CD4-positive, CD25-positive, alpha-beta regulatory T cell (primary cell): ENCODE data around the gene SERPINB6. TPM values are rescaled to one million over a fixed set of nuclear protein-coding genes. Genes with fewer than 3 reads are reported as not detected.

ENCODE experiments used
- ATAC-seq, 2 donors: fragments of 150-1000 bp; cut with Tn5 transposase; one replicate each; pipeline ENCODE4 v1.10.0; 2021; ENCODE audit warnings: low read depth in 2 of 2, moderate number of reproducible peaks in 2 of 2, moderate library complexity in 1 of 2
- DNase-seq, 3 donors: peaks; one replicate each; pipeline versions ENCODE4 v3.0.0 to v3.0.0-alpha.2; 2012 to 2022; ENCODE audit warnings: mixed read lengths in 1 of 3
- H3K27ac ChIP-seq: one replicate; pipeline ENCODE4 v1.7.0; 2013; ENCODE audit warnings: mild to moderate bottlenecking, low read length; ENCODE audit not compliant: insufficient read depth, poor library complexity, severe bottlenecking
- H3K27me3 ChIP-seq: one replicate; pipeline ENCODE4 v1.7.0; 2013; ENCODE audit warnings: low read length; ENCODE audit not compliant: control insufficient read depth, insufficient read depth
- H3K36me3 ChIP-seq: one replicate; pipeline ENCODE4 v1.7.0; 2013; ENCODE audit warnings: mild to moderate bottlenecking, low read length, moderate library complexity; ENCODE audit not compliant: control insufficient read depth, insufficient read depth
- H3K4me1 ChIP-seq: 2 replicates; pipeline ENCODE4 v1.7.0; 2013; ENCODE audit warnings: mild to moderate bottlenecking, low read length; ENCODE audit not compliant: insufficient read depth, control insufficient read depth, poor library complexity, severe bottlenecking
- H3K4me3 ChIP-seq: one replicate; pipeline ENCODE4 v1.7.0; 2013; ENCODE audit warnings: low read depth, mild to moderate bottlenecking, low read length, moderate library complexity
- H3K9me3 ChIP-seq, 2 experiments: 1 replicate in 1 of 2; 2 replicates in 1 of 2; pipeline ENCODE4 v1.7.0; 2013; ENCODE audit warnings: low read length in 2 of 2, mild to moderate bottlenecking in 1 of 2, moderate library complexity in 1 of 2; ENCODE audit not compliant: control insufficient read depth in 2 of 2
- H3K27ac Mint-ChIP-seq, 3 donors: one replicate each; pipeline ENCODE4 v1.8.0; 2020 to 2022; ENCODE audit warnings: mild to moderate bottlenecking in 3 of 3, mixed read lengths in 3 of 3, moderate library complexity in 2 of 3
- H3K27me3 Mint-ChIP-seq: one replicate; pipeline ENCODE4 v1.8.0; 2022; ENCODE audit warnings: mild to moderate bottlenecking, mixed read lengths
- H3K36me3 Mint-ChIP-seq: one replicate; pipeline ENCODE4 v1.8.0; 2020; ENCODE audit warnings: mixed read lengths
- H3K4me1 Mint-ChIP-seq, 4 donors: one replicate each; pipeline ENCODE4 v1.8.0; 2020 to 2022; ENCODE audit warnings: mixed read lengths in 4 of 4, mild to moderate bottlenecking in 1 of 4
- H3K4me3 Mint-ChIP-seq, 4 donors: one replicate each; pipeline ENCODE4 v1.8.0; 2020 to 2022; ENCODE audit warnings: mild to moderate bottlenecking in 4 of 4, mixed read lengths in 4 of 4, moderate library complexity in 3 of 4
- H3K9me3 Mint-ChIP-seq, 7 donors: one replicate each; pipeline ENCODE4 v1.8.0; 2020 to 2022; ENCODE audit warnings: mixed read lengths in 7 of 7, mild to moderate bottlenecking in 3 of 7, moderate library complexity in 2 of 7
- polyA plus RNA-seq, 4 donors: library from polyadenylated mRNA; unstranded; fragments of 300-500 nt; fragmentation: Illumina TruSeq; gene quantifications; one replicate each; pipeline ENCODE4 v1.2.3, GENCODE V29; 2021
- total RNA-seq: library from RNA; stranded (reverse); gene quantifications from one replicate; pipeline ENCODE4 v1.2.3, GENCODE V29; 2022

SERPINB6 gene
- 3.9 TPM for total RNA-seq
- polyA plus RNA-seq = 10 to 100 TPM; 17.3 to 79.9 (median 40.7) TPM

DNA sequence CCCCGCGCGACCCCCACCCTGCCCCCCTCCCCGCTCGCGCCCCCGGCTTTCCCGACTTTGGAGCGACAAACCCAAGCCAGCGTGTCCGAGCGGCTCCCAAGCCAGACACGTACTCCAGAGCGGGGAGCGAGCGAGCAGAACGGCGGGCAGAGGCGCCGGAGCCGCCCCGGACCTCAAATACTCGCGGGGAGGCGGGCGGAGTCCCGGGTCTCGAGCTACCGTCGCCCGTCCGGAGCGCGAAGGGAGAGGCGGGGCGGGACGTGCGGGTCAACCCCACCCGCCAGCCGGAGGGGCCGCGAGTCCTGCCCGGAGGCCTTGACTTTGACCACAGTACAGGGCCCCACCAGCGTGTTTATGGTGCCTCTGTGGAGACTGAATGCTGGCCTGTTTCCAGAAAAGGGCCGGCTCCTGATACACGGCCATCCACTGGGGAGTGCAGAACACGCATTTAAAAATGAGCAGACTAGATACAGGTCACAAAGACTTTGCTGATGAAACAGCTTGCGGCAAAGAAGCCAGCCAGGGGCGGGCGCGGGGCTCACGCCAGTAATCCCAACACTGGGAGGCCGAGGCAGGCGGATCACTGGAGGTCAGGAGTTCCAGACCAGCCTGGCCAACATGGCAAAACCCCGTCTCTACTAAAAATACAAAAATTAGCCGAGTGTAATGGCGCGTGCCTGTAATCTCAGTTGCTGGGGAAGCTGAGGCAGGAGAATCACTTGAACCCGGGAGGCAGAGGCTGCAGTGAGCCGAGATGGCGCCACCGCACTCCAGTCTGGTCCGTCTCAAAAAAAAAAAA lies at the start of gene SERPINB6:
Gene SERPINB6 (minus strand): TSS at position 148 of the 799 bp plus-strand sequence. CDS start 12,235 bp downstream, outside the sequence.
- Mint-ChIP-seq H3K4me3 (peak within 1 kb of the TSS; percentile 85 to 94 (median 92)), H3K4me1 (peaks cover 5 to 47% (median 14%) of the 10 kb centered on the region in 4 donors), H3K27me3 (peaks cover 80% of the 10 kb centered on the region), H3K27ac (peak within 1 kb of the TSS; percentile 92 to 96 (median 94)), H3K9me3 (peaks cover 0 to 4% (median 0%) of the 10 kb centered on the region in 7 donors), H3K36me3 (no peaks in the 10 kb centered on the region)
- H3K27ac ChIP-seq = peak within 1 kb of the TSS; percentile 57
- peaks cover 17% of the 10 kb centered on the region for H3K27me3 ChIP-seq
- H3K4me3 ChIP-seq = peak within 1 kb of the TSS; percentile 42
- H3K36me3 ChIP-seq = no peaks in the 10 kb centered on the region
- H3K4me1 ChIP-seq = peaks cover 16% of the 10 kb centered on the region
- ATAC-seq = peak; percentile 60 to 64
- no peaks in the 10 kb centered on the region for H3K9me3 ChIP-seq
- DNase-seq = peak; percentile 18 to 50 (median 44)

DNA sequence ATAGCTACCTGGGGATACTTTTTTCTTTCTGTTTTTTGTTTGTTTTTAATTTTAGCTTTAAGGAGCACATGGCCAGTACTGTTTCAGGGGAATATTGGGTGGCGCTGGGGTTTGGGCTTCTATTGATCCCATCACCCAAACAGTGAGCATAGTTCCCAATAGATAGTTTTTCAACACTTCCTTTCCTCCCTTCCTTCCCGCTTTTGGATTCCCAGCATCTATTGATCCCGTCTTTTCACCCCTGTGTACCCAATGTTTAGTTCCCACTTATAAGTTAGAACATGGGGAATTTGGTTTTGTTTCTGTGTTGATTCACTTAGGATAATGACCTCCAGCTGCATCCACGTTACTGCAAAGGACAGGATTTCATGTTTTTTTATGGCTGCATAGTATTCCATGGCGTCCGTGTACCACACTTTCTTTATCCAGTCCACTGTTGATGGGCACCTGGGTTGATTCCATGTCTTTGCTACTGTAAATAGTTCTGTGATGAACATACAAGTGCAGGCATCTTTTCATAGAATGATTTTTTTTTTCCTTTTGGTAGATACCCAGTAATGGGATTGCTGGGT lies 48.5 kb upstream of the SERPINB6 start:
- Histone ChIP-seq H3K36me3 (peaks cover 22% of the 10 kb centered on the region), H3K4me1 (peaks cover 31% of the 10 kb centered on the region), H3K27me3 (no peaks in the 10 kb centered on the region), H3K9me3 (no peaks in the 10 kb centered on the region), H3K4me3 (no peak overlapping the region), H3K27ac (no peak overlapping the region)
- DNase-seq (no peak), ATAC-seq (no peak)
- Mint-ChIP-seq H3K9me3 (peaks cover 0 to 2% (median 0%) of the 10 kb centered on the region in 7 donors), H3K4me1 (peaks cover 14 to 29% (median 18%) of the 10 kb centered on the region in 4 donors), H3K27me3 (no peaks in the 10 kb centered on the region), H3K27ac (peak overlapping the region; percentile 26 to 79 (median 58)), H3K36me3 (peaks cover 39% of the 10 kb centered on the region), H3K4me3 (peak overlapping the region in 2 of 4 donors; percentile 22 to 64)

DNA sequence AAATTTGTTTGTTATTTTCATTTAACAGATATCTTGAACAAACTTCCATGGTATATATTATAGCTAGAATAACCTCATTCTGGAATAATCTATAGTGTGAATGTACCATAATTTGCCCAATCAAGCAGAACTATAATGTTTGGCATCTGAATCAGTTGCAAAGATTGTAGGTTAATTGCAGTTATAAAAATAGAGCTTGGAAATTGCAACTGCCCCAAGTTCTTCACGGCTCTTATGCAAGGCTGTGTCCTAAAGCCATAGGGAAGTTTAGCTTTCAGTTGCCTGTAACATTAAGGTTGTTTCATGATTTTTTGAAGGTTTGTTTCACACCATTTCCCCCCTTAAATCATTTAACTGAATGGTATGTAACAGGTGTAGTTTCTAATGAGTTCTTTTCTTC lies 47.7 kb upstream of the SERPINB6 start:
- no peak overlapping the region for H3K27ac ChIP-seq
- H3K36me3 ChIP-seq = peaks cover 26% of the 10 kb centered on the region
- peaks cover 23% of the 10 kb centered on the region for H3K4me1 ChIP-seq
- ATAC-seq = no peak
- Mint-ChIP-seq H3K36me3 (peaks cover 46% of the 10 kb centered on the region), H3K27ac (peak overlapping the region in 1 of 3 donors; percentile 58), H3K4me3 (peak overlapping the region in 1 of 4 donors; percentile 35), H3K27me3 (no peaks in the 10 kb centered on the region), H3K4me1 (peaks cover 14 to 21% (median 16%) of the 10 kb centered on the region in 4 donors), H3K9me3 (peaks cover 0 to 2% (median 0%) of the 10 kb centered on the region in 7 donors)
- no peak for DNase-seq
- H3K9me3 ChIP-seq = no peaks in the 10 kb centered on the region
- no peaks in the 10 kb centered on the region for H3K27me3 ChIP-seq
- H3K4me3 ChIP-seq = no peak overlapping the region

DNA sequence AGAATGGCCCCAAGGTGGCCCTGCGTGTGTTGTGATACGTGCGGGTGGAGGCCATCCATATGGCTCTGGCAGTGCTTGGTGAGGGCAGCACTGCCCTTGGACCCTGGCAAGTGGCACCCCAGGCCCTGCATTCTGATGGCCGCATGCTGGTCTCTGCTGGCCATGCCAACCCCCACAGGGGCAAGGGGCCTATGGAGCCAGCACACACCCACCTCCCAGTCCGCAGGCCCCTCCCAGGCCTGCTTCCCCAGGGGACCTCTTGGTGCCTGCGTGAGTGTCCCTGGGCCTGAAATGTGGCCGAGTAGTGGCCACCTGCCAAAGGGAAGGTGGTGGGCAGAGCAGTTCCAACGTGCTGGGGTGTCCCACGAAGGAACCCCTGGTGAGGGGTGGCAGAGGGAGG lies 45.9 kb upstream of the SERPINB6 start:
- DNase-seq (no peak), ATAC-seq (no peak)
- Histone ChIP-seq H3K9me3 (peaks cover 2 to 3% of the 10 kb centered on the region in 2 experiments), H3K27me3 (no peaks in the 10 kb centered on the region), H3K27ac (no peak overlapping the region), H3K36me3 (peaks cover 30% of the 10 kb centered on the region), H3K4me1 (peaks cover 7% of the 10 kb centered on the region), H3K4me3 (no peak overlapping the region)
- Mint-ChIP-seq H3K27me3 (no peaks in the 10 kb centered on the region), H3K4me1 (peaks cover 6 to 10% (median 9%) of the 10 kb centered on the region in 4 donors), H3K36me3 (peaks cover 58% of the 10 kb centered on the region), H3K4me3 (no peak overlapping the region), H3K27ac (peak overlapping the region in 1 of 3 donors; percentile 74), H3K9me3 (peaks cover 0 to 6% (median 0%) of the 10 kb centered on the region in 7 donors)

DNA sequence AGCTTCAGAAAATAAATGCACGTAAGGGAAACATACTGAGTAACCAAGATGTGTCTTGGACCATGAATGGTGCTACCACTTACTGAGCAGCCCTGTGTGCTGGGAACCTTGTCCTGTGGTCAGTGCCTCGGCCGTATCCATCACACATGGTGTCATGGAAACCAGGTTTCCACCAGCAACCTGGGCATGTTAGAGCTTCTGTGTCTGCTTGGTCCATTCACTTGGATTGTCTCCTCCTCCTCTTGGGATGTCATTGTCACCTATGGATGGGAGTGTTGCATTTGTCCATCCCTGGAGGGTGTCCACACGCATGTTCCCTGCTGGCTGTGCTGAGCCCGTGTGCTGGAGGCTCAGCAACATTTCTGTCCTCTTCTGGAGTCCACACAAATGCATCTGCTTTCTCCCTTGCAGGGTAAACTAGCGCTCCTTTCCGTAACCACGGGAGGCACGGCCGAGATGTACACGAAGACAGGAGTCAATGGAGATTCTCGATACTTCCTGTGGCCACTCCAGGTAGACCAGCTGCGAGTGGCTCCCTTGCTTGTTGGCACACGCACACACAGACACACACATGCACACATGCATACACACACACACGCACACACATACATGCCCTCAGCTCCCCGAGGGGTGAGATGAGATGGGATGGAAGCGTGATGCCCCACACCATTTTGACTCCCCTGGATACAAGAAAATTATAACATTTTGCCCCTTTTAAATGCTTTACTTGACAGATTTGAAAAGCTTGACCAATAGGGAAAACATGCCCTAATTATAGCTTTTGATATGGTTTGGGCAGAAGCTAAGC lies 45.3 kb upstream of the SERPINB6 start:
- peaks cover 6 to 9% (median 8%) of the 10 kb centered on the region in 4 donors for H3K4me1 Mint-ChIP-seq
- H3K4me3 Mint-ChIP-seq = no peak overlapping the region
- Histone ChIP-seq H3K4me1 (peaks cover 4% of the 10 kb centered on the region), H3K4me3 (no peak overlapping the region), H3K27ac (no peak overlapping the region), H3K27me3 (no peaks in the 10 kb centered on the region), H3K36me3 (peaks cover 33% of the 10 kb centered on the region), H3K9me3 (peaks cover 5 to 9% of the 10 kb centered on the region in 2 experiments)
- DNase-seq (no peak), ATAC-seq (no peak)
- no peak overlapping the region for H3K27ac Mint-ChIP-seq
- H3K27me3 Mint-ChIP-seq = no peaks in the 10 kb centered on the region
- H3K36me3 Mint-ChIP-seq = peaks cover 64% of the 10 kb centered on the region
- peaks cover 0 to 12% (median 5%) of the 10 kb centered on the region in 7 donors for H3K9me3 Mint-ChIP-seq

DNA sequence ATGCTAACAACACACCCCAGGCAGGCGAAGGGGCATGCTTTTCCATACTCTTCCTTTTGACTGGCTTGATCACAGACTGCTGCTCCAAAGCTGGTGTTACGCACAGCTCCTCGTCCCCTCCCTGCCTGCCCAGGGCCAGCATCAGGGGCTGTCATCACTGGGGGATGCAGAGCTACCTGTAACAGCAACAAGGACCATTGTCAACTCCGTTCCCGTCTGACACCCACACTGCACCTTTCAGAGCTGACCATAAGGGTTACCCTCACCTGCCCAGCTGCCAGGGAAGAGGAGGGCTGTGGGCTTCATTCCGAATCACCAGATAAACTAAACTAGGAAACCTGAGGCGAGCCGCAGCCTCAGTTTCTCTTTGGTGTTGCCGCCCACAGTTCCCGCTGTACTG lies 43.8 kb upstream of the SERPINB6 start:
- ATAC-seq (no peak), DNase-seq (no peak)
- Mint-ChIP-seq H3K36me3 (peaks cover 74% of the 10 kb centered on the region), H3K9me3 (peaks cover 0 to 25% (median 5%) of the 10 kb centered on the region in 7 donors), H3K4me1 (peaks cover 2 to 5% (median 4%) of the 10 kb centered on the region in 4 donors), H3K4me3 (no peak overlapping the region), H3K27ac (no peak overlapping the region), H3K27me3 (no peaks in the 10 kb centered on the region)
- H3K27ac ChIP-seq = no peak overlapping the region
- H3K36me3 ChIP-seq = peaks cover 42% of the 10 kb centered on the region
- H3K4me3 ChIP-seq = no peak overlapping the region
- H3K27me3 ChIP-seq = no peaks in the 10 kb centered on the region
- peaks cover 4% of the 10 kb centered on the region for H3K4me1 ChIP-seq
- peaks cover 19 to 23% of the 10 kb centered on the region in 2 experiments for H3K9me3 ChIP-seq

DNA sequence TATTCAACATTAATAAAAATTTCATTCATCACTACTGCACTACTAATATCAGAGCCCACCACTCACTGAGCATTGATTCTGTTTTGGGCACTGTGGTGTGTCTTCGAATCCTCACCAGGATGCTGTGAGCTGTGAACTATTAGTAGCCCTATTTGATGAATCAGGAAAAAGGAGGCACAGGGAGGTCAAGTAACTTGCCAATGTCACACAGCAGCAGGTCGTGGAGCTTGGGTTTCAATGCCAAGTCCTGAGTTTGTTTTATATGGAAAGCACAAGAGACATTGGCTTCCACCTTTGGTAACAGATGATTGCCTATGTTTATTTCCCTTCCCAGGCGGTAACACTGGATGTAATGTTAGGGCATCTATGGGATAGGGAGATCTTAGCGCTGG lies 43.3 kb upstream of the SERPINB6 start:
- Histone ChIP-seq H3K27me3 (no peaks in the 10 kb centered on the region), H3K27ac (no peak overlapping the region), H3K9me3 (peaks cover 19 to 23% of the 10 kb centered on the region in 2 experiments), H3K4me3 (no peak overlapping the region), H3K4me1 (peaks cover 4% of the 10 kb centered on the region), H3K36me3 (peaks cover 42% of the 10 kb centered on the region)
- H3K4me1 Mint-ChIP-seq = peaks cover 0 to 5% (median 1%) of the 10 kb centered on the region in 4 donors
- no peaks in the 10 kb centered on the region for H3K27me3 Mint-ChIP-seq
- no peak overlapping the region for H3K4me3 Mint-ChIP-seq
- H3K36me3 Mint-ChIP-seq = peaks cover 74% of the 10 kb centered on the region
- DNase-seq (no peak), ATAC-seq (no peak)
- peaks cover under 1 to 29% (median 5%) of the 10 kb centered on the region in 7 donors for H3K9me3 Mint-ChIP-seq
- H3K27ac Mint-ChIP-seq = no peak overlapping the region
